Renal cortex interstitium (tissue), 11 donors: ENCODE data around the gene PA2G4. TPM values are rescaled to one million over a fixed set of nuclear protein-coding genes. Genes with fewer than 3 reads are reported as not detected.
"Not testable (repeated sequence)": the region's sequence is repeated elsewhere in the genome, so short reads cannot be mapped to it uniquely, and the experiment has no call there.

Experiments
- DNase-seq, 11 donors: peaks; one replicate each; pipeline ENCODE4 v3.0.0-alpha.2; 2013; ENCODE audit warnings: low read depth in 9 of 11, low spot score in 4 of 11; ENCODE audit errors: extremely low read depth in 1 of 11
- polyA plus RNA-seq, 3 donors: library from polyadenylated mRNA; unstranded; fragments of 120-200 nt; gene quantifications; one replicate each; pipeline ENCODE4 v1.2.1, GENCODE V29; 2013; ENCODE audit not compliant: insufficient read length in 3 of 3

The PA2G4 gene
- polyA plus RNA-seq, 3 donors, result 138 to 175 (median 171) TPM

GRCh38 chr12:56141946-56142784, 37.8 kb downstream of the PA2G4 start:
- DNase-seq, result no peak

GRCh38 chr12:56143217-56143616, 38.9 kb downstream of the PA2G4 start:
- DNase-seq, result no peak

- no peak for DNase-seq
Observed at GRCh38 chr12:56143870-56144269, 39.5 kb downstream of the PA2G4 start.

- DNase-seq, result no peak
Observed at GRCh38 chr12:56145217-56145616, 40.9 kb downstream of the PA2G4 start.

- peak in 1 of 11 donors; percentile 46 for DNase-seq
Observed at GRCh38 chr12:56146492-56147460, 42.4 kb downstream of the PA2G4 start.

- no peak for DNase-seq
Observed at GRCh38 chr12:56150563-56150962, 46.2 kb downstream of the PA2G4 start.

GRCh38 chr12:56151672-56152131, 47.3 kb downstream of the PA2G4 start:
- DNase-seq, result peak in 1 of 11 donors; percentile 43

GRCh38 chr12:56152132-56152755, 47.9 kb downstream of the PA2G4 start, which contains the start of gene MYL6B:
Gene MYL6B (plus strand): TSS chr12:56152587. CDS start chr12:56153919, 1,332 bp downstream.
- peak; percentile 73 to 91 (median 86) for DNase-seq

GRCh38 chr12:56152756-56153677, 48.7 kb downstream of the PA2G4 start:
- no peak for DNase-seq

- DNase-seq, result no peak
Observed at GRCh38 chr12:56153678-56154065, 49.3 kb downstream of the PA2G4 start.

- no peak for DNase-seq
Observed at GRCh38 chr12:56154246-56154771, 50.0 kb downstream of the PA2G4 start.

GRCh38 chr12:56154818-56155217, 50.5 kb downstream of the PA2G4 start:
- DNase-seq, result no peak

- DNase-seq, result no peak
Observed at GRCh38 chr12:56155256-56155845, 51.0 kb downstream of the PA2G4 start.

- DNase-seq, result not testable (repeated sequence)
Observed at GRCh38 chr12:56156464-56157200, 52.3 kb downstream of the PA2G4 start.

- peak; percentile 73 to 91 (median 83) for DNase-seq
Observed at GRCh38 chr12:56157201-56158028, 53.1 kb downstream of the PA2G4 start.
